ENCODE results near the gene FKRP. TPM values are rescaled to one million over a fixed set of nuclear protein-coding genes. Genes with fewer than 3 reads are reported as not detected.
A peak's percentile ranks its signal among the peaks of the same experiment; 100 is the strongest.

Gene FKRP
- total RNA-seq, 1 donor = 12.4 TPM

GRCh38 chr19:46733690-46734292 is 12.1 kb upstream of the FKRP start:
- H3K4me1 ChIP-seq (ENCODE audit: insufficient read depth, low read length) = peaks cover 76% of the 10 kb centered on the region
- no peak overlapping the region for H3K4me3 ChIP-seq (ENCODE audit: low read length)
- no peaks in the 10 kb centered on the region for H3K27me3 ChIP-seq (ENCODE audit: insufficient read depth, low read length)
- H3K9me3 ChIP-seq (ENCODE audit: low read depth, low read length) = no peaks in the 10 kb centered on the region

GRCh38 chr19:46736531-46737297 is 9.1 kb upstream of the FKRP start:
- H3K4me1 ChIP-seq (ENCODE audit: insufficient read depth, low read length) = peaks cover 57% of the 10 kb centered on the region
- no peak overlapping the region for H3K4me3 ChIP-seq (ENCODE audit: low read length)
- H3K9me3 ChIP-seq (ENCODE audit: low read depth, low read length) = no peaks in the 10 kb centered on the region
- H3K27me3 ChIP-seq (ENCODE audit: insufficient read depth, low read length) = no peaks in the 10 kb centered on the region

- Histone ChIP-seq H3K27me3 (ENCODE audit: insufficient read depth, low read length) (no peaks in the 10 kb centered on the region), H3K9me3 (ENCODE audit: low read depth, low read length) (no peaks in the 10 kb centered on the region), H3K4me3 (ENCODE audit: low read length) (no peak overlapping the region), H3K4me1 (ENCODE audit: insufficient read depth, low read length) (peaks cover 56% of the 10 kb centered on the region)
These were observed 8.6 kb upstream of the FKRP start for GRCh38 chr19:46737298-46737654.

DNA sequence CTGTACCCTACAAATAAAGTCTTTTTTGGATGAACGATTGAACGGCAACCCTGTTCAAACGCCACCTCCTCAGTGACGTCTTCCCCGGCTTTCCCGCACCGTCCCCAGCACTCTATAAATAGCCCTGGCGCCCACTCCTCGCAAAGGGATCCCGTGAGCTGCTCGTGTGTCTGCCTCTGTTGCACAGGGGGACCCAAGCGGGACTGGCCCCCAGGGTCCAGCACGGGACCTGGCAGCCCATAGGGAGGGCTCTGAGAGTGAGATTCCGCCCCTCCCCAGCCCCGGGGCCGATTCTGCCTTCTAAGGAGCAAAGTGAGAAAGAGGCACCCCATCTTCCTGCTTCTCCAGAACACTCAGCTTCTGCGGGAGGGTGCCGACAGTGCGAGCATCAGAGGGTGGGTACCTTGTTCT is 8.1 kb upstream of the FKRP start:
- H3K9me3 ChIP-seq (ENCODE audit: low read depth, low read length) = no peaks in the 10 kb centered on the region
- H3K4me3 ChIP-seq (ENCODE audit: low read length) = no peak overlapping the region
- peaks cover 54% of the 10 kb centered on the region for H3K4me1 ChIP-seq (ENCODE audit: insufficient read depth, low read length)
- no peaks in the 10 kb centered on the region for H3K27me3 ChIP-seq (ENCODE audit: insufficient read depth, low read length)

- Histone ChIP-seq H3K9me3 (ENCODE audit: low read depth, low read length) (no peaks in the 10 kb centered on the region), H3K4me1 (ENCODE audit: insufficient read depth, low read length) (peaks cover 53% of the 10 kb centered on the region), H3K27me3 (ENCODE audit: insufficient read depth, low read length) (no peaks in the 10 kb centered on the region), H3K4me3 (ENCODE audit: low read length) (no peak overlapping the region)
These were observed 6.5 kb upstream of the FKRP start for GRCh38 chr19:46739290-46739771.

- H3K4me3 ChIP-seq (ENCODE audit: low read length) = no peak overlapping the region
- H3K27me3 ChIP-seq (ENCODE audit: insufficient read depth, low read length) = no peaks in the 10 kb centered on the region
- no peaks in the 10 kb centered on the region for H3K9me3 ChIP-seq (ENCODE audit: low read depth, low read length)
- H3K4me1 ChIP-seq (ENCODE audit: insufficient read depth, low read length) = peaks cover 51% of the 10 kb centered on the region
These were observed 4.4 kb upstream of the FKRP start for GRCh38 chr19:46741447-46741846.

DNA sequence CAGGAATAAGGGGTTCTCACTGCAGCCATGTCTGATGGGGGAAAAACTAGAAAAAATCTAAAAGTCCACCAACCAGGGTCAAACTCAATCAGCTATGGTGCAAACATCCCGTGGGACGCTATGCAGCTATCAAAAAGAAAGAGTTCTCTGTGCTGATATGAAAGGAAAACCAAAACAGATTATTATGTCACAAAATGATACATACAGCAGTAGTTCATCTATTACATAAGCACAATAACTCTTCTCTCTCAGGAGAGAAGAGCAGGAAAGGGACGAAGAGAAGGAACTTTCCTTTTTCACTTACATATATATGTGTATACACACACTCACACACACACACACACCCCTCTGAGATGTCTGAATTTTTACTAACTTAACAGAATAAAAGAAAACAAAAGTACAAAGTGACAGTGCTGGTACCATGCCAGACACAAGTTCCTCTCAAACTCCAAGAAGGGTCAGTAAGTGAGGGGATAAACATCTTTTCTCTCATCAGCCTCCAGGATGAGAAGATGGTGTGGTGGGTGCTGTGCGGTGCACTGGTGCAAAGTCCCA is 2.9 kb upstream of the FKRP start:
- H3K9me3 ChIP-seq (ENCODE audit: low read depth, low read length) = no peaks in the 10 kb centered on the region
- peaks cover 53% of the 10 kb centered on the region for H3K4me1 ChIP-seq (ENCODE audit: insufficient read depth, low read length)
- H3K27me3 ChIP-seq (ENCODE audit: insufficient read depth, low read length) = no peaks in the 10 kb centered on the region
- no peak overlapping the region for H3K4me3 ChIP-seq (ENCODE audit: low read length)

DNA sequence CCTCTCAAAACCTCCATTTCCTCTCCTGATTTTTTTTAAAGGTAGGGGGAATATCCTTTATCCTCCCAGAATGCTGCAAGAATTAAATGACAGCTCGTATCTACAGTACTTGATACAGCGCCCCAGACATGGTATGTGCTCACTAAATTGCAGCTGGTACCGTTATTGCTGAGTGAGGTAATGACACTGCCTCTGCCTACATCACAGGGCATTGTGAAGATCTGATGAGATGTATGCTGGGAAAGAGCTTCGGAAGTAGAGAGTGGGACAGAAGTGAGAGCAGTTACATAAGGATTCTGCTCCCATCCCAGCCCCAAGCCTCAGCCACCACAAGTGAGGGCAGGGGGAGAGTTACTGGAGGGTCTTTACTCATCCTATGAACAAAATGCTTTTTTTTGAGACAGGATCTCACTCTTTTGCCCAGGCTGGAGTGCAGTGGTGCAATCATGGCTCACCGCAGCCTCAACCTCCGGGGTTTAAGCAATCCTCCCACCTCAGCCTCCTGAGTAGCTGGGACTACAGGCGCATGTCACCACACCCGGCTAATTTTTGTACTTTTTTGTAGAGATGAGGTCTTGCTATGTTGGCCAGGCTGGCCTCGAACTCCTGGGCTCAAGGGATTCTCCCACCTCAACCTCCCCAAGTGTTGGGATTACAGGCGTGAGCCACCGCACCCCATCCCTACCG is 1.7 kb upstream of the FKRP start:
- Histone ChIP-seq H3K4me1 (ENCODE audit: insufficient read depth, low read length) (peaks cover 53% of the 10 kb centered on the region), H3K4me3 (ENCODE audit: low read length) (no peak overlapping the region), H3K27me3 (ENCODE audit: insufficient read depth, low read length) (no peaks in the 10 kb centered on the region), H3K9me3 (ENCODE audit: low read depth, low read length) (no peaks in the 10 kb centered on the region)

DNA sequence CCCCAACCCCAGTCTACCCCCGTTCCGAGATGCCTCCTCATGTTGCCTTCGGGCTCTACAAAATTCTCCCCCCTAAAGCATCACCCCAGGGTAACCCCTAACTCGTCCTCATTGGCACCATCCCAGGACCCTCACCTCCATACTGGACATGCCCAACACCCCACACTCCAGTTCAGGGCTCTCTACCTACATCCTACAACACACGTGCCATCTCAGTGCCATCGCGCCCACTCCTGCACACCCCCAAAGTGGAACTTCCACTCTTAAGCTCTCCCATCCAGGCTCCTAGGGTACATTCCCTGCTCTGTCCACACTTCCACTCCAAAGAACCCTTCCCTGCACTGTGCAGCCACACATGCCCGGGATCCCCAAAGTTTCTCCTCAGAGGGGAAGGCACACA is 827 bp upstream of the FKRP start:
- Histone ChIP-seq H3K9me3 (ENCODE audit: low read depth, low read length) (no peaks in the 10 kb centered on the region), H3K4me3 (ENCODE audit: low read length) (peak overlapping the region; percentile 74), H3K4me1 (ENCODE audit: insufficient read depth, low read length) (peaks cover 53% of the 10 kb centered on the region), H3K27me3 (ENCODE audit: insufficient read depth, low read length) (no peaks in the 10 kb centered on the region)

DNA sequence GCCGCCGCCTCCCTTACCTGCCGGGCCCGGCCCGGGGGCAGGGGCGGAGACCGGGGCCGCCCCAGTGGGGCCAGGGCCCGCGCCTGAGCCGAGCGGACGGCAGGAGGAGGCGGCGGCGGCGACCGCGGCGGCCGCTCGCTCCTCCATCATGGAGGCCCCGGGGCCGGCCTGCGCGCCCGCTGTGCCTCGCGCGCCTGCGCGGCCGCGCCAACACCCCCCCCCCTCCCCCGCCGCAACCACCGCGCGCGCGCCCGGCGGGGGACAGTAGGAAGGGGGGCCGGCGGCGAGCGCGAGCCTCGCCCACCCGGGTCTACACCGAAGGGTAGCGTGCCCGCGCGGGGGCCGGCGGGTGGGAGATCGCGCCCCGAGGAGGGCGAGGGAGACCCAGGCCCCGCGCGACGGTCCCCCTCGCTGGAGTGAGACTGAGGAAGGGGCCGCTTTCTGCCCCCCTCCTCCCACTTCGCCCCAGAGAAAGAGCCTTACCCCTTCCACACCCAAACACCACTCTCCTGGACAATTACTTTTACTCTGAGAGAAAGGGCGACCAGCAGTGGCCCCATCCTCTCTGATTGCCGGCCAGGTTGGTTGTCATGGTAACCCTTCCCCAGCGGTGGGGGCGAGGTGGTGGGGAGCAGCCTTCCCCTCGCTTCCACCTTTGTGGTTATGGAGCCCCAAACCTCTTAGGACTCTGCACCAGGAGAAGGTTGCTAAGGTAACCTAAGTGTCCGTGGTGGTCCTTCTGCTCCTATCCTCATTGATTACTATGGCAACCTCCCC is 612 bp downstream of the FKRP start, which contains the start of gene STRN4:
TSS of gene STRN4 (minus strand) at position 170 of the 777 bp plus-strand sequence. CDS start at position 150, 20 bp downstream.
- H3K4me1 ChIP-seq (ENCODE audit: insufficient read depth, low read length) = peaks cover 46% of the 10 kb centered on the region
- H3K27me3 ChIP-seq (ENCODE audit: insufficient read depth, low read length) = no peaks in the 10 kb centered on the region
- H3K9me3 ChIP-seq (ENCODE audit: low read depth, low read length) = no peaks in the 10 kb centered on the region
- H3K4me3 ChIP-seq (ENCODE audit: low read length) = peak within 1 kb of the TSS; percentile 74

DNA sequence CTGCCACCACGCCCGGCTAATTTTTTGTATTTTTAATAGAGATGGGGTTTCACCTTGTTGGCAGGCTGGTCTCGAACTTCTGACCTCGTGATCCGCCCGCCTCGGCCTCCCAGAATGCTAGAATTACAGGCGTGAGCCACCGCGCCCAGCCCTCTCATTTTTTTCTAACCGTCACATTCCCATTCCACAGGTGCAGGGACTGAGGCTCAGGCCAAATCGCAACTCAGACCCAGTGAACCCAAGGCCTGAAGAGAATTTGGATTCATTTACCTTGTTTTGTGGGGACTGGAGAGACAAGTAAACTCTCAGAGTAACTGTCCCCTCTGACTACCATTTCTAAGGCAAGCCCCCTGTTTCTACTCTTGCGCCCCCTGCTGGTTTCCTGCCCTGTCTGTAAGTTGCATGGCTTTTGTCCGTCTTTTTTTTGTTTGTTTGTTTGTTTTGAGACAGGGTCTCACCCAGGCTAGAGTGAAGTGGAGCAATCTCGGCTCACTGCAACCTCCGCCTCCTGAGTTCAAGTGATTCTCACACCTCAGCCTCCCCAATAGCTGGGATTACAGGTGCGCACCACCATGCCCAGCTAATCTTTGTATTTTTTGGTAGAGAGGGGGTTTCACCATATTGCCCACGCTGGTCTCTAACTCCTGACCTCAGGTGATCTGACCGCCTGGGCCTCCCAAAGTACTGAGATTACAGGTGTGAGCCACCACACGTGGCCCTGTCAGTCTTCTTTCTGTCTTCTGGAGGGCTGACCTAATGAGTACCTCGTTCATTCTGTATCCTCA is 2.7 kb downstream of the FKRP start:
- no peaks in the 10 kb centered on the region for H3K27me3 ChIP-seq (ENCODE audit: insufficient read depth, low read length)
- no peak overlapping the region for H3K4me3 ChIP-seq (ENCODE audit: low read length)
- H3K4me1 ChIP-seq (ENCODE audit: insufficient read depth, low read length) = peaks cover 31% of the 10 kb centered on the region
- H3K9me3 ChIP-seq (ENCODE audit: low read depth, low read length) = no peaks in the 10 kb centered on the region

DNA sequence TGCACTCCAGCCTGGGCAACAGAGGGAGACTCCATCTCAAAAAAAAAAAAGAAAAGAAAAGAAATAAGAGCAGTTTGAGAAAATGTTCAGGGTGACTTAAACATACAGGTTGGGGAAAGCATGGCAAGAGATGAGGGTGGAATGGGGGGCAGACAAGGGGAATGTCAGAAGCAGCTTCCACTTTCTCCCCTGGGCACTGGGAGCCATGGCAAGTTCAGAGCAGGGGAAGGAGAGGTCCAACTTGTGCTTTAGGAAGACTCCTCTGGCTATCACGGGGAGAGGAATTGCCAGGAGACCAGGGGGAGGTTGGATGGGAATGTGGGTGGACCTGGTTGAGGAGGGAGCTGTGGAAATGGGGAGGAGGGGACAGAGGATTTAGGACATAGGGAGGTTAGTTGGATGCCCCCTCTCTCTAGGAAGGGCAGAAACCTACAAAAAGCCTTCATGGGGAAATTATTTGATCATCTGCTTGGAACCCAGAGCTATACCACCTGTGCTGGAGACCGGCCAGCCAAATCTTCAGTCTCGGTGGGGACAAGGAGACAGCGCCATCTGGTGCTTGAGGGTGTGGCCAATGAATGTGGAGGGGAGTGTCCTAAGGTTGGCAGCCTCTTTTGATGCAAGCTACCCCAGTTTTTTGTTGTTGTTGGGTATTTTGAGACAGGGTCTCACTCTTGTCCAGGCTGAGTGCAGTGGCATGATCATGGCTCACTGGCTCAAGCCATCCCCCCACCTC is 7.7 kb downstream of the FKRP start:
- H3K9me3 ChIP-seq (ENCODE audit: low read depth, low read length) = no peaks in the 10 kb centered on the region
- H3K4me1 ChIP-seq (ENCODE audit: insufficient read depth, low read length) = peaks cover 18% of the 10 kb centered on the region
- H3K27me3 ChIP-seq (ENCODE audit: insufficient read depth, low read length) = no peaks in the 10 kb centered on the region
- no peak overlapping the region for H3K4me3 ChIP-seq (ENCODE audit: low read length)

DNA sequence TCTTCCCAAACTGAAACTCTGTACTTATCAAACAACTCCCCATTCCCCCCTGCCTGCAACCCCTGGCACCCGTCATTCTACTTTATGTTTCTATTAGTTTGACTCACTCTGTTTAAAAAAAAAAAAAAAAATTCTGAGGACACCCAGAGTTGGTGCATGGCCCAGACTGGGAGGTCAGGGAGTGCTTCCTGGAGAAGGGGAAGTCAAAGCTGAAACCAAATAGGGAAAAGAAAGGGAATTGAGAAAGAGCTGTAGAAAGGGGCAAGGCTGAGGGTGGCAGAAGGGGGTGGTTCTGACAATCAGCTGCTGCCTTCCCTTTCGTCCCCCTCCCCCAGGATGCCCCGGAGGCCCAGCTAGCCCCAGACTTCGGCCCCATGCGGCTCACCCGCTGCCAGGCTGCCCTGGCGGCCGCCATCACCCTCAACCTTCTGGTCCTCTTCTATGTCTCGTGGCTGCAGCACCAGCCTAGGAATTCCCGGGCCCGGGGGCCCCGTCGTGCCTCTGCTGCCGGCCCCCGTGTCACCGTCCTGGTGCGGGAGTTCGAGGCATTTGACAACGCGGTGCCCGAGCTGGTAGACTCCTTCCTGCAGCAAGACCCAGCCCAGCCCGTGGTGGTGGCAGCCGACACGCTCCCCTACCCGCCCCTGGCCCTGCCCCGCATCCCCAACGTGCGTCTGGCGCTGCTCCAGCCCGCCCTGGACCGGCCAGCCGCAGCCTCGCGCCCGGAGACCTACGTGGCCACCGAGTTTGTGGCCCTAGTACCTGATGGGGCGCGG is 9.4 kb downstream of the FKRP start:
- peaks cover 22% of the 10 kb centered on the region for H3K4me1 ChIP-seq (ENCODE audit: insufficient read depth, low read length)

More for the DNA sequence above, 9.4 kb downstream of the FKRP start:
- no peak overlapping the region for H3K4me3 ChIP-seq (ENCODE audit: low read length)
- H3K27me3 ChIP-seq (ENCODE audit: insufficient read depth, low read length) = no peaks in the 10 kb centered on the region
- no peaks in the 10 kb centered on the region for H3K9me3 ChIP-seq (ENCODE audit: low read depth, low read length)

Measured in mononuclear cell (primary cell).